HG02759 (cell line): ENCODE data around the gene PPL.
"Not testable (repeated sequence)": the region's sequence is repeated elsewhere in the genome, so short reads cannot be mapped to it uniquely, and the experiment has no call there.

ENCODE experiments used
- ATAC-seq: cut with Tn5 transposase; IDR thresholded peaks from one replicate; pipeline ENCODE4 v1.9.1; 2021; ENCODE audit warnings: mild to moderate bottlenecking, moderate library complexity; ENCODE audit not compliant: unreplicated experiment

Gene PPL, protein sequence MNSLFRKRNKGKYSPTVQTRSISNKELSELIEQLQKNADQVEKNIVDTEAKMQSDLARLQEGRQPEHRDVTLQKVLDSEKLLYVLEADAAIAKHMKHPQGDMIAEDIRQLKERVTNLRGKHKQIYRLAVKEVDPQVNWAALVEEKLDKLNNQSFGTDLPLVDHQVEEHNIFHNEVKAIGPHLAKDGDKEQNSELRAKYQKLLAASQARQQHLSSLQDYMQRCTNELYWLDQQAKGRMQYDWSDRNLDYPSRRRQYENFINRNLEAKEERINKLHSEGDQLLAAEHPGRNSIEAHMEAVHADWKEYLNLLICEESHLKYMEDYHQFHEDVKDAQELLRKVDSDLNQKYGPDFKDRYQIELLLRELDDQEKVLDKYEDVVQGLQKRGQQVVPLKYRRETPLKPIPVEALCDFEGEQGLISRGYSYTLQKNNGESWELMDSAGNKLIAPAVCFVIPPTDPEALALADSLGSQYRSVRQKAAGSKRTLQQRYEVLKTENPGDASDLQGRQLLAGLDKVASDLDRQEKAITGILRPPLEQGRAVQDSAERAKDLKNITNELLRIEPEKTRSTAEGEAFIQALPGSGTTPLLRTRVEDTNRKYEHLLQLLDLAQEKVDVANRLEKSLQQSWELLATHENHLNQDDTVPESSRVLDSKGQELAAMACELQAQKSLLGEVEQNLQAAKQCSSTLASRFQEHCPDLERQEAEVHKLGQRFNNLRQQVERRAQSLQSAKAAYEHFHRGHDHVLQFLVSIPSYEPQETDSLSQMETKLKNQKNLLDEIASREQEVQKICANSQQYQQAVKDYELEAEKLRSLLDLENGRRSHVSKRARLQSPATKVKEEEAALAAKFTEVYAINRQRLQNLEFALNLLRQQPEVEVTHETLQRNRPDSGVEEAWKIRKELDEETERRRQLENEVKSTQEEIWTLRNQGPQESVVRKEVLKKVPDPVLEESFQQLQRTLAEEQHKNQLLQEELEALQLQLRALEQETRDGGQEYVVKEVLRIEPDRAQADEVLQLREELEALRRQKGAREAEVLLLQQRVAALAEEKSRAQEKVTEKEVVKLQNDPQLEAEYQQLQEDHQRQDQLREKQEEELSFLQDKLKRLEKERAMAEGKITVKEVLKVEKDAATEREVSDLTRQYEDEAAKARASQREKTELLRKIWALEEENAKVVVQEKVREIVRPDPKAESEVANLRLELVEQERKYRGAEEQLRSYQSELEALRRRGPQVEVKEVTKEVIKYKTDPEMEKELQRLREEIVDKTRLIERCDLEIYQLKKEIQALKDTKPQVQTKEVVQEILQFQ (N-terminal part only)

DNA sequence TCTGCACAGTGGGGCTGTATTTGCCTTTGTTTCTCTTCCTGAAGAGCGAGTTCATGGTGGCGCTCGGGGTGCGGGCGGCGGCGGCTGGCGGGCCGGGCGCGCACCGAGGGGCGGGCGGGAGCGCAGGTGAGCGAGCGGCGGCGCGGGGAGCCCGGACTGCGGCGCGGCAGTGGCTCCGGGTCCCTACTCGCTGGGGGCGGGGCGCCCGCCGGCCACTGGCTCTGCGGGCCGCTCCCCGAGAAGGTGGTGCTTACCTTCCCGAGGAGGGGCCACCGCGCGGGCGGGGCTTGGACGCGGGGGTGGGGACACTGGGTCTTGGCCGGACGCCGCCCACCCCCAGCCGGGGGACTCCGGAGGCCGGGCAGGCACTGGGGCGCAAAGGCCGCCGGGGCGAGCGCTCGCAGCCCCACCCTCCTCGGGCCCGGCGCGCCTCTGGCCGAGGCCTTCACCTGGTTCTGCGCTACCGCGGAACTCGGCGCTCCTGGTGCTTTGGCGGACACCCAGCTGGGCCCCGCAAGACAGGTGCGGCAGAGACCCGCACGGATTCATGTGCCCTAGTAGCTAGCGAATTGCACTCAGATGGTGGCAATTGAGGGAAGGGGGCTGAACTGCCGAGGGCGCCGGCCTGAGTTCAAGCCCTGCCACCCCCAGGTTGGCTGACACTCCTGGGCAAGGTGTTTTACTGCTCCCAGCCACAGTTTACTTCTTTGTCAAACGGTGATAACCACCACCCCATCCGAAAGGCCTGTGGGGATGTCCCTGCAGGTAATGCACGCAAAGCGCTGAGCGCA, at the start of gene PPL:
Gene PPL, minus strand, starts transcription at position 158 of the 791 bp plus-strand sequence. Its CDS starts 103 bp downstream, at position 55.
- ATAC-seq, result peak; percentile 67

DNA sequence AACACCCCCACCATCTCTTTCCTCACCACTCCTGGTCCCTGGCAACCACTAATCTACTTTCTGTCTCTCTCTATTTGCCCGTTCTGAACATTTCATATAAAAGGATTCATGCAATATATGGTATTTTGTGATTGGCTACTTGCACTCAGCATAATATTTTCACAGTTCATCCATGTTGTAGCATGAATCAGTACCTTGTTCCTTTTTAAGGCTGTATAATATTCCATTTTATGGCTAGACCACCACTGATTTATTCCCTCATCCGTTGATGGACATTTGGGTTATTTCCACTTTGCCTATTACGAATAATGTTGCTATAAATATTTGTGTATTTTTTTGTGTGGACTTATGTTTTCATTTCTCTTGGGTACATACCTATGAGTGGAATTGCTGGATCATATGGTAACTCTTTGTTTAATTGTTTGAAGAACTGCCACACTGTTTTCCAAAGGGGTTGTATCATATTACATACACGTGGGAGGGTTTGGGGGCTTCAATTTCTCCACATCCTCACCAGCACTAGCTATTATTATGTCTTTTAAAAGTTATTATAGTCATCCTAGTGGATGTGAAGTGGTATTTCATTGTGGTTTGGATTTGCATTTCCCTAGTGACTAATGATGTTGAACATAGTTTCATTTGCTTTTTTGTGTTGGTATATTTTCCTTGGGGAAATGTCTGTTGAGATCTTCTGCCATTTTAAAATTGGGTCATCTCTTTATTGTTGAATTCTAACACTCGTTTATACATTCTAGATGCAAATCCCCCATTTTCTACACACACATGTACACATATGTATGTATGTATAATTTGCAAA, 47.4 kb upstream of the PPL start:
- ATAC-seq, result no peak

DNA sequence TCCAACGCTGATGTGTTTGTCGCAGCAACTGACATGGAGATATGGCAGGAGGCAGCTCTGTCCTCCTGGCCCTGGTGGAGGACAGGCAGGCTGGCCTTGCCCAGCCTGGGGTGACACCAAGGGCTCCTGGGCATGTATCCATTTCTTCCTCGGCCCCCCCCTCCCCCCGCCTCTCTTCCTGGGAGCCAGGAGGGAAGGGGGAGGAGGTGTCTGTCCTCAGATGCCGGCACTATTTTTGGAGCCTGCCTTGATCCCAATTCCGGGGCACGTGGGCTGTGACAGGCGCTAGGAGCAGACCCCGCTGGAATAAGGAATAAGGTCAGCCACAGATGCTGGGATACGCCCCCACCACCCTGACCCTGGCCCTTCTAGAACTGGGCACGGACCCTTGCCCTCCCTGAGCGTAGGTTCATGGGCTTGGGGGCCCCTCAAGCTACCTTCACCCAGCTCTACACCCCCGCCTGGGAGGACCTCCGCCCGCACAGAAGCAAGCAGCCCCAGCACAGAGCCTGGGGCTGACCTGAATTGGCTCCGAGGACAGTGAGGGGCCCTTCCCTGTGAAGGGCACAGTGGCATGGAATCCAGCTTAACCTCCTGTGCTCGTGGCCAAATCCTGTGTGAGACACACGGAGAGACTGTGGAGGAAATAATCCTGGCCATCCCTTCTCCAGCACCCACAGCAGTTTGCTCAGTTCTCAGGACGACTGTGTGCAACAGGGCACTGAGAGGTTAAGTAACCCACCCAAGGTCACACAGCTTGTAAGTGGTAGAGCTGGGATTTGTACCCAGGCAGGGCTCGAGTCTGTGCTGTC, 45.3 kb upstream of the PPL start:
- ATAC-seq, result no peak

DNA sequence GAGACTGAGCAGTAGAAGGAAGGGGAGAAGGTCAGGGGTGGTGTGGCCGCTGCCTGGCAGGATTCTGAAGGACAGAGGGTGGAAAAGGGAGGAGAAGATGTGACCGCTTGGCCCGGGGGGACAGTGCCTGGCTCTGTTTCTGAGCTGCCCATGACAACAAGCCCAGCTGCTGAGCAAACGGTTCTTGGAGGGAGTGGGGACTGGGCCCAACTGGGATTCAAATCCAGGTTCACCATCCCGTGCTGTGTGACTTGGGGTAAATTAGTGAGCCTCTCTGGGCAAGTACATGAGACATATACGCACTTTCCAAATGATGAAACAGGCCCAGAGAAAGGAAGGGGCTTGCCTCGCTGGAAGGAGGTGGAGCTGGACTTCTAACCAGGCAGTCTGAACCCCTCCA, 44.5 kb upstream of the PPL start:
- ATAC-seq, result no peak

DNA sequence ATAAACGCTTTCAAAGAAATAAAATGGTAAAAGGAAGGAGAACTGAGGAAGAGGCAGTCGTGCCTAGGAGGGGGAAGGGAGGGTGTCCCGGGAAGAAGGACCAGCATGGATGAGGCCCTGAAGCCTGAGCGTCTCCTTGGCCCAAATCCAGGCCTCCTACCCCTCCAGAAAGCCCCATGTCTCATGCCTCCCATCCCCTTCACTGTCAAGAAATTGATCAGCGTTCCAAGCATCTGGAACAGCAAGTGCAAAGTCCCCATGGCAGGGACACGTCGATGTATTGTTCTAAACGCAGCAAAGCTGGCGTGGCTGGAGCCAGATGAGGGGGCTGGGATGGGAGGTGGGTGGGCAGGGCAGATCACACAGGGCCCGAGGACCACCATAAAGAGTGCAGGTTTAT, 43.7 kb upstream of the PPL start:
- no peak for ATAC-seq

DNA sequence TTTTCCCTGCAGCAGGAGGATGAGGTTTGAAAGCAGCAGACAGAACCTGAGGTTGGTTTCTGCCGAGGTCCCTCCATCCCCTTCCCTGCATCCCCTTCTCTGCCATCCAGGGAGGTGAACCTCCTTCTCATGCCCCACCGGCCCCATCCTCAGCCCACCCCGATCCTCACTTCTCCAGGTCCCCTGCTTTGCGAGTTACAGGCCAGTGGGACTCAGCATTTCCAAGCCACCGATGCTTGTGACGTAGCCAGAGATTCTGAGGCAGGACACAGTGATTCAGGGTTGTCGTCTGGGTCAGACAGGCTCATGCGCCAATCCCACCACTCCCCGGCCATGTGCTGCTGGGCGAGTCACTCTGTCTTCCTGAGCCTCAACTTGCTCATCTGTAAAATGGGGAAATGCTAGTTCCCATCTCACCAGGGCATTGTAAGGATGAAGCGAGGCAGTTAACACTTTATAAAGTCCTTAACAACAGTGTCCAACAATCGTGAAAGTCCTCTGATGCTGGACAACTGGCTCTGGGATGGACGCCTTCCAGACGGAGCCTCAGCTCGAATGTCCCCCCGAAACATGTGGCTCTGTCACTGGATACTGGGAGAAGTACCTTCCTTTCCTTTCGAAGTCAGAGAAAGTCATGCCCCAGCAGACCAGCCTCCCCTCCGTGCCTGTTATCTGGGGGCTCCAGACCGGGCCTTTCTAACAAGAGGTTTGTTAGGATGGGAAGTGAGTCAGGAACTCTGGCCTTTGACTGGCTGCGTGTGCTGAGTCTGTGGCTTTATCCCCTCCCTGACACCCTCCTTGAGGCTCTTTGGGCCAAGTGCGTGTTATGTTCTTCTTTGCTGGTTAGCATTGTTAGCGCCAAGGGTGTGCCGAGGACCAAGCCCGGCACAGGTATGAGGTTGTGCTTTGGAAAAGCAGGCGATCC, 43.0 kb upstream of the PPL start:
- ATAC-seq, result no peak

DNA sequence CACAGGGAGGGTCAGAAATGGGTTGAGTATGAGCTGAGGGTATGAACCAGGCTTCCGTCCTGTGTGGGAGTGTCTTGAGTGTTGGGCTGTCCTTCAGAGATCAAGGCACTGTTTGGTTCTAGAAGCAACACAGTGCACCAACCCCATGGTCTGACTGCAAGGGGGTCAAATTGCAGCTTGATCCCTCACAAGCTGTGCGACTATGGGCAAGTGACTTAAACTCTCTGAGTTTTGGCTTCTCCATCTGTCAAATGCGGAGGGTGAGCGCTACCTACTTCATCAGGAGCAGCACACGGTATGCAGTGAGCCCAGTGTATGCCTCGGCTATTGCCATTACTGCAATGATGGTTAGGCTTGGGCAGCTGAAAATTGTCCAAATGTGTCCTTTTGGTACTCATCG, 42.2 kb upstream of the PPL start:
- no peak for ATAC-seq

DNA sequence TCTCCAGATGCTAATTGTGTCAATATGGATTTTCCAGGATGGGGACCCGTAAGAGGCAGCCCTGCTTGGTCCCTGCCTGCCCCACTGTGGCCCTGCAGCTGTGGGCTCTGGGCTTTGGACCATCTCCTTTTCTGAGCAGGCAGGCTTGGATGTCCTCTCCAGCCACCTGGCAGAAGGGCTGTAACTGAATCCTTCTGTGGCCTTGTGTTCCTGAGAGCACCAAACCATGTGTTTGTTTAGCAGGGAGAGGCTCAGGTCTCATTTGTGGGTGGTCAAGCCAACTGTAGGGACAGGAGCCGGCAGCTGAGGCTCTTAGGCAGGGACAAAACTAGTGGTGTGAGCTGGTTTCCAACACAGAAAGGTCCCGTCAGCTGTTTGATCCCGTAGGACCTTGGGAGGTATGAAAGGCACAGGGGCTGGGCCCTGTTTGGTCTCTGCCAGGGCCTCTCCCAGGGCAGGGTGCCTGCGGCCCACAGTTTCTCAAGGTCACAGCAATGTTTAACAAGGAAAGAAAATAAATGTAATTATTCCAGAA, 39.7 kb upstream of the PPL start:
- no peak for ATAC-seq

DNA sequence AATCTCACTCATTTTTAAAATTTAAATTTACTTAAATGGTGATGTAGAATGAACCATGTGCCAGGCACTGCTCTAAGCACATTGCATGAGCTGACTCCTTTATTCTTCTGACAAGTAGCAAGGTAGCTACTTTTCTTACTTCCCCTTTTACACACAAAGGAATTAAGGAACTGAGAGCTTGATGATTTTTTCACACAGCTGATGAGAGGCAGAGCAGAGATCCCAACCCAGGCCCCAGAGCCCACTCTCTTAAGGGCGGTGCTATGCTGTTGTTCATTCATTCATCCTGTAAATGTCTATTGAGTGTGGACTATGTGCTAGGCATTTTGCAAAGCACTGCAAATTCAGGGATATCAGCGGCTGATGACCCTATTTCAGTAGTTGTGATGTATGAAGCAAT, 39.1 kb upstream of the PPL start:
- ATAC-seq, result peak; percentile 98

DNA sequence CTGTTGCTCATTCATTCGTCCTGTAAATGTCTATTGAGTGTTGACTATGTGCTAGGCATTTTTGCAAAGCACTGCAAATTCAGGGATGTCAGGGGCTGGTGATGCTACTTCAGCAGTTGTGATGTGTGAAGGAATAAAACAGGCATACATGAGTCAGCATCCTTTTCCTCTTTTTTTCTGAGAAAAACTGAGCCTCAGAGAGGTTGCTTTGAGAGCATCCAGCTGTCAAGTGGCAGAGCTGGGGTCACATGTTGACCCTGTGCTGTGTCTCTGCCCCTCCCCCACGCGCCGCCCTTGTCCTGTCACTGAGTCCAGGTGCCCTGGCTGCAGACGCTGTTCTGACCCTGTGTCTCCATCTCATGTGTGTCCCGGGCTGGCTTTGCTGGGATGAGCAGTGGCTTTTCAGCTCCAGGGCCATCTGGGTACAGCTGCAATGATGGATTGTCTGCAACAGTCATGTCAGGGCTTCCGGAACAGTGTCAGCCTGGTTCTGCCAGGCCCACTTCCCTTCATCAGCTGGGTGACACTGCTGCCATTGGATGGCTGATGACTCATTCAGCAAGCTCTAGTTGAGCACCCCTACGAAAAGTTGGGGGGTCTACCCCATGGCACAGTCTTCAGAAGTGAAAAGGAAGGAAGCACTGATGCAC, 36.1 kb upstream of the PPL start:
- ATAC-seq, result no peak

DNA sequence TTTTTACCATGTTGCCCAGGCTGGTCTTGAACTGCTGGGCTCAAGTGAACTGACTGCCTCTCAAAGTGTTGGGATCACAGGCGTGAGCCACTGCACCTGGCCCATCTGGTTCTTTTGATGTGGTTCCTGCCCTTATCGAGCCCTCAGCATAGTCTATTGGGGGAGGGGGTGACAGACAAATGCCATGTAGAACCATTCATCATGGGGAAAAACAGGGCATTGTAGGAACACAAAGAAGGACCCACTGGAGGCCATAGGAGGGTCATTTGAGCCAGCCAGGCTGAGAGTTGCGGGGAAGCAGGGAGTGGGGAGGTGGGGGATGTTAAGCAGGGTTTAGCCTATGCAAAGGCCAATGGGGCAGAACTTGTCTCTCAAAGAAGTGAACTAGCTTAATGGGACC, 33.1 kb upstream of the PPL start:
- ATAC-seq, result no peak

DNA sequence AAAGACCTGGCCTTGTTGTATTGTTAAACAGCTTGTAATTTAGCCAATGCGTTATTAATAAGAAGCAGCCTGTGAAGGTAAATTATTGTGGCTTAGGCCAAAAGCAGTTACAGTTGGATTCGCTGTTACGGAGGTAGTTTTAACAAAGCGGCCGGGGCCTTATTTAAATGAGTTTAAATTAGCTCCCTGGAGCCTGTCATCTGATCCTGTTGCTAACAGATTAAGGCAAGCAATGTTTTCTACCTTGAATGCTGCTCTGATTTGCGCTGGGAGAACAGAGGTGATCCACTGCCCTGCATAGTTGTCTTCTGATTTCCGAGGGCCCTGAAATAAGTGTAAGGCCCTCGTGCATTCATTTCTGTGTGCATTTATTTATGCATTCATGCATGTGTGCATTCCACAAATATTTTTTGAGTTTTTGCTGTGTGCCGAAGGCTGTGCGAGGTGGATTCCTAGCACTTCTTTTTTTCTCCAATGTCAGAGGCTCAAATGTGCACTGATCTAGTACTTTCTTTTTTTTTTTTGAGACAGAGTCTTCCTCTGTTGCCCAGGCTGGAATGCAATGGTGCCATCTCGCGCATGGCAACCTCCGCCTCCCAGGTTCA, 32.0 kb upstream of the PPL start:
- ATAC-seq, result no peak

DNA sequence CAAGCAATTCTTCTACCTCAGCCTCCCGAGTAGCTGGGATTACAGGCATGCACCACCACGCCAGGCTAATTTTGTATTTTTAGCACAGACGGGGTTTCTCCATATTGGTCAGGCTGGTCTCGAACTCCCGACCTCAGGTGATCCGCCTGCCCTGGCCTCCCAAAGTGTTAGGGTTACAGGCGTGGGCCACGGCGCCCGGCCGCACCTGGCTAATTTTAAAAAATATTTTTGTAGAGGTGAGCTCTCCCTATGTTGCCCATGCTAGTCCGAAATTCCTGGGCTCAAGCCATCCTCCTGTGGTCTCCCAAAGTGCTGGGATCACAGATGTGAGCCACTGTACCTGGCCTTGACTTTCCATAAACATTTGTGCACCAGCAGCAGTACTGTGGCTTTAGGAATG, 31.3 kb upstream of the PPL start:
- ATAC-seq, result not testable (repeated sequence)

DNA sequence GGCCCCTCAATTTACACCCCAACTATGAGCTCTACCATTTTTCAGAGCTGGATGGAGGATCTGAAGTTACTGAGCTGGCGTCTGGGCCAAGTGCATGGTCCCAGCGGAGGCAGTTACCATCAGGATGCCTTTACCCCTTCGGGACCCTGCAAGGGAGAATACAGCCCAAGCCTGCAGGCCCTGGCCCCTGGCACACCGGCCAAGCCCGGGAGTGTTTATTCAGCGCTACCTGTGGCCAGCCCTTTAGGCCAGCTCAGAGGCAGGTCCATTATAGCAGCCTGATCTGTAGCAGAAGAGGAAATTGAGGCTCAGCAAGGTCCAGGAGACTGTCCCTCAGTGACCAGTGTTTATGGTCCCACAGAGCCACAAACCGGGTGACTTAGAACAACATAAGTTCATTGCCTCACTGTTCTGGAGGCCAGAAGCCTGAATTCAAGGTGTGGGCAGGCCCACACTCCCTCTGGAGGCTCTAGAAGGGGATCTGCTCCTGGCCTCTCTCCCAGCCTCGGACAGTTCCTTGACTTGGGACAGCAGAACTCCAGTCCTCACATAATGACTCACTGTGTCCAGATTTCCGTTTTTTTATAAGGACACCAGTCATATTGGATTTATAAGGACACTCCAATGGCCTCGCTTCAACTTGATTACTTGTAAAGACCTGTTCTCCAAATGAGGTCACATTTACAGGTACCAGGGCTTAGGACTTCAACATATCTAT, 29.9 kb upstream of the PPL start:
- ATAC-seq, result no peak

DNA sequence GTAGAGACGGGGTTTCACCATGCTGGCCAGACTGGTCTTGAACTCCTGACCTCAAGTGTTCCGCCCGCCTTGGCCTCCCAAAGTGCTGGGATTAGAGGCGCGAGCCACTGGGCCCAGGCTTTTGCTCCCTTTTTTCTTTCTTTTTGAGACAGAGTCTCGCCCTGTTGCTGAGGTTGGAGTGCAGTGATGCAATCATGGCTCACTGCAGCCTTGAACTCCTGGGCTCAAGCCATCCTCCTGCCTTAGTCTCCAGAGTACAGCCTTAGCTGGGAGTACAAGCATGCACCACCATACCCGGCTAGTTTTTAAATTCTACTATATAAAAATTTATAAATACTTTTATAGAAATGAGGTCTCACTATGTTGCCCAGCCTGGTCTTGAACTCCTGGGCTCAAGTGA, 26.6 kb upstream of the PPL start:
- not testable (repeated sequence) for ATAC-seq

DNA sequence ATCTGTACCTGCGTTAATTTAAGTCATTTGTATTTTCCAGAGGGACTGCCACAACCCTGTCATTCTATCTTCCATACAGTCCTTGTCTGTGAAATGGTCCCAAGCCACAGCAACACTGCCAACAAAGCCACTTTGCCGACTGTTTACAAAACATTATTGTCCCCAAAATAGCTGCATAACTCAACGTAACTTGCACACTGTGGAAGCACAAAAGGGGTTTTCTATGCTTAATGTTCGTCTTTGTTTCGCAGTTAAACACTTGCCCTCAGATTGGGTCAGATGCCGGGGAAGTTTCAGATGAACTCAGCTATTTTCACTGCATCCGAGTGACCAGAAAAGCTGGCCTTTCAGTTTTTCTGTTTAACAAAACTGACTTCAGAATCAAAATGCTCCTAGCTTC, 25.8 kb upstream of the PPL start:
- ATAC-seq, result no peak
